ENCODE data around the gene COL12A1. TPM values are rescaled to one million over a fixed set of nuclear protein-coding genes. Genes with fewer than 3 reads are reported as not detected.

COL12A1 gene
- total RNA-seq, 1 donor = 1,591 TPM

- Histone ChIP-seq H3K27ac (ENCODE audit: low read depth, low read length) (no peak overlapping the region), H3K4me1 (ENCODE audit: insufficient read depth, low read length) (peaks cover 17% of the 10 kb centered on the region), H3K9me3 (ENCODE audit: low read depth, low read length) (no peaks in the 10 kb centered on the region), H3K36me3 (ENCODE audit: insufficient read depth, low read length) (peaks cover 88% of the 10 kb centered on the region), H3K4me2 (ENCODE audit: insufficient read depth, low read length) (no peak overlapping the region), H2AFZ (ENCODE audit: low read length) (no peak overlapping the region), H4K20me1 (ENCODE audit: insufficient read depth, low read length) (peaks cover 4% of the 10 kb centered on the region), H3K79me2 (ENCODE audit: insufficient read depth, low read length) (peaks cover 5% of the 10 kb centered on the region), H3K4me3 (ENCODE audit: insufficient read depth, low read length) (no peak overlapping the region), H3K27me3 (ENCODE audit: insufficient read depth, low read length) (no peaks in the 10 kb centered on the region)
- TF ChIP-seq CTCF (IDR thresholded peaks at IDR 0.05; ENCODE audit: extremely low read depth, low read depth, low read length) = no peak
- no peak for DNase-seq (ENCODE audit: insufficient read length, low spot score, missing footprints)
These were observed 27.1 kb downstream of the COL12A1 start for GRCh38 chr6:75178757-75179156.

- TF ChIP-seq CTCF (IDR thresholded peaks at IDR 0.05; ENCODE audit: extremely low read depth, low read depth, low read length) = no peak
- H4K20me1 ChIP-seq (ENCODE audit: insufficient read depth, low read length) = peaks cover 4% of the 10 kb centered on the region
- H3K79me2 ChIP-seq (ENCODE audit: insufficient read depth, low read length) = peaks cover 4% of the 10 kb centered on the region
- H3K4me2 ChIP-seq (ENCODE audit: insufficient read depth, low read length) = no peak overlapping the region
- no peak overlapping the region for H2AFZ ChIP-seq (ENCODE audit: low read length)
- H3K27ac ChIP-seq (ENCODE audit: low read depth, low read length) = no peak overlapping the region
- no peak overlapping the region for H3K4me3 ChIP-seq (ENCODE audit: insufficient read depth, low read length)
- H3K4me1 ChIP-seq (ENCODE audit: insufficient read depth, low read length) = peaks cover 13% of the 10 kb centered on the region
- no peak for DNase-seq (ENCODE audit: insufficient read length, low spot score, missing footprints)
- H3K27me3 ChIP-seq (ENCODE audit: insufficient read depth, low read length) = no peaks in the 10 kb centered on the region
- no peaks in the 10 kb centered on the region for H3K9me3 ChIP-seq (ENCODE audit: low read depth, low read length)
- peaks cover 90% of the 10 kb centered on the region for H3K36me3 ChIP-seq (ENCODE audit: insufficient read depth, low read length)
These were observed 29.7 kb downstream of the COL12A1 start for GRCh38 chr6:75176076-75176582.

- Histone ChIP-seq H3K27ac (ENCODE audit: low read depth, low read length) (peak overlapping the region; percentile 49), H4K20me1 (ENCODE audit: insufficient read depth, low read length) (peaks cover 2% of the 10 kb centered on the region), H3K4me1 (ENCODE audit: insufficient read depth, low read length) (peaks cover 15% of the 10 kb centered on the region), H3K27me3 (ENCODE audit: insufficient read depth, low read length) (no peaks in the 10 kb centered on the region), H3K79me2 (ENCODE audit: insufficient read depth, low read length) (peaks cover 10% of the 10 kb centered on the region), H3K36me3 (ENCODE audit: insufficient read depth, low read length) (peaks cover 86% of the 10 kb centered on the region), H3K4me2 (ENCODE audit: insufficient read depth, low read length) (no peak overlapping the region), H3K9me3 (ENCODE audit: low read depth, low read length) (no peaks in the 10 kb centered on the region), H3K4me3 (ENCODE audit: insufficient read depth, low read length) (no peak overlapping the region), H2AFZ (ENCODE audit: low read length) (no peak overlapping the region)
- DNase-seq (ENCODE audit: insufficient read length, low spot score, missing footprints) = no peak
- no peak for TF ChIP-seq CTCF (IDR thresholded peaks at IDR 0.05; ENCODE audit: extremely low read depth, low read depth, low read length)
These were observed 33.9 kb downstream of the COL12A1 start for GRCh38 chr6:75171986-75172385.

- Histone ChIP-seq H4K20me1 (ENCODE audit: insufficient read depth, low read length) (peaks cover 2% of the 10 kb centered on the region), H2AFZ (ENCODE audit: low read length) (no peak overlapping the region), H3K4me3 (ENCODE audit: insufficient read depth, low read length) (no peak overlapping the region), H3K27me3 (ENCODE audit: insufficient read depth, low read length) (no peaks in the 10 kb centered on the region), H3K79me2 (ENCODE audit: insufficient read depth, low read length) (peaks cover 10% of the 10 kb centered on the region), H3K27ac (ENCODE audit: low read depth, low read length) (peak overlapping the region; percentile 49), H3K9me3 (ENCODE audit: low read depth, low read length) (no peaks in the 10 kb centered on the region), H3K4me1 (ENCODE audit: insufficient read depth, low read length) (peaks cover 15% of the 10 kb centered on the region), H3K36me3 (ENCODE audit: insufficient read depth, low read length) (peaks cover 86% of the 10 kb centered on the region), H3K4me2 (ENCODE audit: insufficient read depth, low read length) (no peak overlapping the region)
- no peak for TF ChIP-seq CTCF (IDR thresholded peaks at IDR 0.05; ENCODE audit: extremely low read depth, low read depth, low read length)
- DNase-seq (ENCODE audit: insufficient read length, low spot score, missing footprints) = peak; percentile 14
These were observed 34.3 kb downstream of the COL12A1 start for GRCh38 chr6:75171567-75171966.
